HEK293 (cell line): ENCODE measurements around the gene USP37.

Source experiments
- CTCF ChIA-PET: fragments of 350-600 bp; formaldehyde crosslinking; extraction: SDS; loops from one replicate; lab custom pipeline; 2021; ENCODE audit warnings: antibody characterized with exemption; lab: Yijun Ruan, JAX
- POLR2A ChIA-PET: fragments of 300-600 bp; formaldehyde crosslinking; extraction: SDS; loops from one replicate; lab custom pipeline; 2020; ENCODE audit warnings: antibody characterized with exemption, inconsistent platforms; lab: Yijun Ruan, JAX
- H3K27ac ChIP-seq: fragments of 200-500 bp; sonication (Bioruptor generic); 2 replicates; pipeline ENCODE4 v1.5.1; 2014; ENCODE audit warnings: low read depth, low read length, control low read depth, inconsistent platforms; ENCODE audit errors: extremely low read depth
- H3K36me3 ChIP-seq, 2 experiments: fragments of 200-500 bp in 1 of 2; sonication (Bioruptor generic) in 1 of 2; 1 replicate in 1 of 2; 2 replicates in 1 of 2; pipeline ENCODE4 v1.5.1; 2014 to 2017; ENCODE audit warnings: inconsistent platforms in 2 of 2, low read length in 2 of 2; ENCODE audit not compliant: control insufficient read depth in 2 of 2, insufficient read depth in 1 of 2
- H3K4me1 ChIP-seq: fragments of 200-500 bp; sonication (Bioruptor generic); 2 replicates; pipeline ENCODE4 v1.5.1; 2014; ENCODE audit warnings: mild to moderate bottlenecking, low read length, inconsistent platforms; ENCODE audit not compliant: control insufficient read depth, insufficient read depth
- H3K4me3 ChIP-seq: 2 replicates; pipeline ENCODE4 v1.5.1; 2011; ENCODE audit warnings: low read depth, mild to moderate bottlenecking, control low read depth, low read length, moderate library complexity
- H3K9me3 ChIP-seq: fragments of 200-500 bp; sonication (Bioruptor generic); 2 replicates; pipeline ENCODE4 v1.5.1; 2014; ENCODE audit warnings: low read depth, low read length, inconsistent platforms; ENCODE audit not compliant: control insufficient read depth, insufficient read depth
- HOXC10 ChIP-seq: sonication (generic); formaldehyde crosslinking; IDR thresholded peaks from 2 replicates; pipeline ENCODE4 v1.8.1; 2023; ENCODE audit warnings: mild to moderate bottlenecking, missing genetic modification reagents
- KLF16 ChIP-seq: fragments of 450-650 bp; formaldehyde crosslinking; IDR thresholded peaks from 2 replicates; pipeline ENCODE4 v1.5.1; 2017; ENCODE audit warnings: missing biosample characterization, missing genetic modification characterization
- KLF9 ChIP-seq: fragments of 450-650 bp; formaldehyde crosslinking; IDR thresholded peaks from 2 replicates; pipeline ENCODE4 v1.5.1; 2016; ENCODE audit warnings: missing biosample characterization, missing genetic modification characterization, low read depth
- SETDB1 ChIP-seq: IDR thresholded peaks from one replicate; pipeline ENCODE4 v1.6.1; 2017; ENCODE audit warnings: mild to moderate bottlenecking, low read length, moderate library complexity, mixed read lengths; ENCODE audit not compliant: insufficient read length
- SP2 ChIP-seq: fragments of 450-650 bp; formaldehyde crosslinking; IDR thresholded peaks from 2 replicates; pipeline ENCODE4 v1.5.1; 2016; ENCODE audit warnings: missing biosample characterization, missing genetic modification characterization
- ZBTB10 ChIP-seq: fragments of 450-650 bp; formaldehyde crosslinking; IDR thresholded peaks from 2 replicates; pipeline ENCODE4 v1.5.1; 2016; ENCODE audit warnings: missing biosample characterization, missing genetic modification characterization
- ZBTB8A ChIP-seq: fragments of 450-650 bp; formaldehyde crosslinking; IDR thresholded peaks from 2 replicates; pipeline ENCODE4 v1.5.1; 2016; ENCODE audit warnings: missing biosample characterization, missing genetic modification characterization
- ZNF18 ChIP-seq: fragments of 450-650 bp; formaldehyde crosslinking; IDR thresholded peaks from 2 replicates; pipeline ENCODE4 v1.5.1; 2016; ENCODE audit warnings: missing biosample characterization, missing genetic modification characterization
- ZNF202 ChIP-seq: fragments of 450-650 bp; formaldehyde crosslinking; IDR thresholded peaks from 2 replicates; pipeline ENCODE4 v1.5.1; 2016; ENCODE audit warnings: missing biosample characterization, missing genetic modification characterization, borderline replicate concordance
- ZNF248 ChIP-seq: fragments of 450-650 bp; formaldehyde crosslinking; IDR thresholded peaks from 2 replicates; pipeline ENCODE4 v1.5.1; 2017; ENCODE audit warnings: missing biosample characterization, missing genetic modification characterization
- ZNF280C ChIP-seq: fragments of 450-650 bp; formaldehyde crosslinking; IDR thresholded peaks from 2 replicates; pipeline ENCODE4 v1.5.1; 2016; ENCODE audit warnings: missing biosample characterization, missing genetic modification characterization
- ZNF341 ChIP-seq: fragments of 450-650 bp; formaldehyde crosslinking; IDR thresholded peaks from 2 replicates; pipeline ENCODE4; 2016; ENCODE audit warnings: low read depth, missing biosample characterization, missing genetic modification characterization
- ZNF398 ChIP-seq: fragments of 450-650 bp; formaldehyde crosslinking; IDR thresholded peaks from 2 replicates; pipeline ENCODE4 v1.5.1; 2017; ENCODE audit warnings: missing biosample characterization, missing genetic modification characterization
- ZNF423 ChIP-seq: fragments of 450-650 bp; formaldehyde crosslinking; IDR thresholded peaks from 2 replicates; pipeline ENCODE4 v1.5.1; 2016; ENCODE audit warnings: missing biosample characterization, missing genetic modification characterization
- ZNF501 ChIP-seq: fragments of 450-650 bp; formaldehyde crosslinking; IDR thresholded peaks from 2 replicates; pipeline ENCODE4 v1.5.1; 2016; ENCODE audit warnings: missing biosample characterization, missing genetic modification characterization
- ZNF530 ChIP-seq: fragments of 450-650 bp; formaldehyde crosslinking; IDR thresholded peaks from 2 replicates; pipeline ENCODE4 v1.5.1; 2016; ENCODE audit warnings: low read depth, missing biosample characterization, missing genetic modification characterization
- ZNF558 ChIP-seq: fragments of 450-650 bp; formaldehyde crosslinking; IDR thresholded peaks from 2 replicates; pipeline ENCODE4 v1.5.1; 2016; ENCODE audit warnings: missing biosample characterization, missing genetic modification characterization
- ZNF561 ChIP-seq: fragments of 450-650 bp; IDR thresholded peaks from 2 replicates; pipeline ENCODE4 v1.5.1; 2018; ENCODE audit warnings: missing biosample characterization, missing genetic modification characterization, borderline replicate concordance
- ZNF580 ChIP-seq: fragments of 450-650 bp; formaldehyde crosslinking; IDR thresholded peaks from 2 replicates; pipeline ENCODE4 v1.5.1; 2016; ENCODE audit warnings: missing biosample characterization, missing genetic modification characterization
- ZNF585B ChIP-seq: fragments of 450-650 bp; formaldehyde crosslinking; IDR thresholded peaks from 2 replicates; pipeline ENCODE4 v1.5.1; 2016; ENCODE audit warnings: missing biosample characterization, missing genetic modification characterization
- ZNF610 ChIP-seq: fragments of 450-650 bp; formaldehyde crosslinking; IDR thresholded peaks from 2 replicates; pipeline ENCODE4 v1.5.1; 2016; ENCODE audit warnings: missing biosample characterization, missing genetic modification characterization, borderline replicate concordance
- ZNF654 ChIP-seq: fragments of 450-650 bp; formaldehyde crosslinking; IDR thresholded peaks from 2 replicates; pipeline ENCODE4 v1.5.1; 2016; ENCODE audit warnings: low read depth, missing biosample characterization, missing genetic modification characterization
- ZNF658 ChIP-seq: fragments of 450-650 bp; formaldehyde crosslinking; IDR thresholded peaks from 2 replicates; pipeline ENCODE4; 2016; ENCODE audit warnings: missing biosample characterization, missing genetic modification characterization
- ZNF768 ChIP-seq: fragments of 450-650 bp; formaldehyde crosslinking; IDR thresholded peaks from 2 replicates; pipeline ENCODE4 v1.5.1; 2018; ENCODE audit warnings: missing biosample characterization, mild to moderate bottlenecking, missing genetic modification characterization
- ZNF791 ChIP-seq: fragments of 450-650 bp; formaldehyde crosslinking; IDR thresholded peaks from 2 replicates; pipeline ENCODE4 v1.5.1; 2016; ENCODE audit warnings: missing biosample characterization, missing genetic modification characterization
- ZNF792 ChIP-seq: fragments of 450-650 bp; formaldehyde crosslinking; IDR thresholded peaks from 2 replicates; pipeline ENCODE4 v1.5.1; 2016; ENCODE audit warnings: missing biosample characterization, missing genetic modification characterization
- ZNF830 ChIP-seq: fragments of 450-650 bp; IDR thresholded peaks from 2 replicates; pipeline ENCODE4 v1.5.0; 2018; ENCODE audit warnings: missing biosample characterization, missing genetic modification characterization, low read depth, mild to moderate bottlenecking, moderate library complexity
- ZXDB ChIP-seq: fragments of 450-650 bp; formaldehyde crosslinking; IDR thresholded peaks from 2 replicates; pipeline ENCODE4 v1.5.1; 2016; ENCODE audit warnings: missing biosample characterization, missing genetic modification characterization

USP37 gene

GRCh38 chr2:218615868-218616315 is 47.7 kb upstream of the USP37 start:
- TF ChIP-seq ZNF830 (tag by site-specific recombination) (no peak), ZNF280C (tag by site-specific recombination) (no peak), ZNF580 (no peak), ZNF202 (tag by site-specific recombination) (no peak), ZNF658 (no peak), ZNF530 (tag by site-specific recombination) (no peak), ZNF610 (tag by site-specific recombination) (no peak), KLF16 (tag by site-specific recombination) (no peak), ZNF501 (tag by site-specific recombination) (no peak), ZNF792 (tag by site-specific recombination) (no peak), ZNF18 (tag by site-specific recombination) (no peak), ZNF423 (tag by site-specific recombination) (no peak), ZNF585B (tag by site-specific recombination) (no peak), ZNF248 (tag by site-specific recombination) (no peak), ZNF791 (tag by site-specific recombination) (no peak), ZNF341 (no peak), SP2 (tag by site-specific recombination) (no peak), ZNF768 (tag by site-specific recombination) (no peak)
- ChIA-PET POLR2A (interaction anchor here (0.6 kb wide), 2 partner anchors 9 to 21 kb away, joined by 3 to 5 read pairs; no protein-coding TSS in a partner anchor), CTCF (interaction anchor here (1.0 to 1.1 kb wide), 2 partner anchors 8 to 232 kb away, joined by 3 read pairs; partner anchors contain the start of gene PLCD4)
- Histone ChIP-seq H3K4me3 (no peak overlapping the region), H3K27ac (no peak overlapping the region), H3K4me1 (no peaks in the 10 kb centered on the region), H3K36me3 (no peaks in the 10 kb centered on the region), H3K9me3 (no peaks in the 10 kb centered on the region)

GRCh38 chr2:218607436-218608115 is 39.4 kb upstream of the USP37 start, which contains the start of gene PLCD4:
Gene PLCD4, plus strand, starts transcription at chr2:218607899. Its CDS starts 7,841 bp downstream, at chr2:218615740.
- Histone ChIP-seq H3K36me3 (no peaks in the 10 kb centered on the region), H3K27ac (no peak within 1 kb of the TSS), H3K9me3 (no peaks in the 10 kb centered on the region), H3K4me1 (no peaks in the 10 kb centered on the region), H3K4me3 (no peak within 1 kb of the TSS; the same call in 1 of the 2 replicates)
- ChIA-PET CTCF (interaction anchor here (0.6 to 1.3 kb wide), 8 partner anchors 9 to 690 kb away, joined by 3 to 5 read pairs (median 3); no protein-coding TSS in a partner anchor), POLR2A (interaction anchor here (0.6 to 1.2 kb wide), 3 partner anchors 9 to 64 kb away, joined by 3 to 5 read pairs (median 4); partner anchors contain the start of genes RNF25, STK36 and USP37)
- TF ChIP-seq ZBTB8A (tag by site-specific recombination) = no peak
- no peak for TF ChIP-seq ZNF561
- no peak for TF ChIP-seq ZNF558 (tag by site-specific recombination)
- TF ChIP-seq ZNF654 (tag by site-specific recombination) = no peak
- no peak for TF ChIP-seq HOXC10 (CRISPR knock-in tag)
- no peak for TF ChIP-seq SETDB1
- no peak for TF ChIP-seq ZBTB10 (tag by site-specific recombination)
- TF ChIP-seq ZNF398 (tag by site-specific recombination) = no peak
- no peak for TF ChIP-seq KLF9
- no peak for TF ChIP-seq ZXDB (tag by site-specific recombination)
